NCI-H345 treated with DMSO at 0.1 percent for 48 hours (cell line): Measurements from ENCODE around the gene CTNND2.
"Not testable (repeated sequence)": the region's sequence is repeated elsewhere in the genome, so short reads cannot be mapped to it uniquely, and the experiment has no call there.

Experiments
- DNase-seq: peaks from one replicate; lab custom pipeline; 2025; ENCODE audit not compliant: unreplicated experiment; lab: John Stamatoyannopoulos, UW

Gene CTNND2

DNA sequence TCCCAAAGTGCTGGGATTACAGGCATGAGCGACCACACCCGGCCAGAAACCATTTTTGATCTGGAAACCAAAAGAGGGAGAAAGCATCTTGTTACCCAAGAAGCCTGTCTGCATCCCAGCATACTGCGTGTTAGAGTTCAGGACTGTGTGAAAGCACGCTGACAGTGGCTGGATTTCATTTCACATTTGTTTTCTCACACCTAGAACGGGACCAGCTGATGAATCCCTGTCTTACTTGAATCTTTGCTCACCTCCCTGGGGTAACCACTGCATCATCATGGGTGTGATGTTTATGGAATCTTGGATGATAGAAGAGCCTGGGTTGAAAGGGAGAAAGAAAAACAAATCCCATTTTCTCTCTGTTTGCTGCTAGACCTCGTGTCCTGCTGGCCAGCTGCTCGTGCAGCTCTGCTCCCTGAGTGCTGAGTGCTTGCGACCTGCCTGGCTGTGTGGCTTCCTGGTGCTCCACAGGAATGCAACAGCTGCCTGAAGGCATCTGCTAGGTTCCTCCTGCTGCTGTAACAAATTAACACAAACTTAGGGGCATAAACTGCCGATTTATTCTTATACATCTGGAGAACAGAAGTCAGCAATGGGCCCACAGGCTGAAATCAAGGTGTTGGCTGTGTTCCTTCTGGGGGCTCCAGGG lies 764.9 kb downstream of the CTNND2 start:
- no peak for DNase-seq

GRCh38 chr5:11130131-11130530 lies 774.1 kb downstream of the CTNND2 start:
- no peak for DNase-seq

DNA sequence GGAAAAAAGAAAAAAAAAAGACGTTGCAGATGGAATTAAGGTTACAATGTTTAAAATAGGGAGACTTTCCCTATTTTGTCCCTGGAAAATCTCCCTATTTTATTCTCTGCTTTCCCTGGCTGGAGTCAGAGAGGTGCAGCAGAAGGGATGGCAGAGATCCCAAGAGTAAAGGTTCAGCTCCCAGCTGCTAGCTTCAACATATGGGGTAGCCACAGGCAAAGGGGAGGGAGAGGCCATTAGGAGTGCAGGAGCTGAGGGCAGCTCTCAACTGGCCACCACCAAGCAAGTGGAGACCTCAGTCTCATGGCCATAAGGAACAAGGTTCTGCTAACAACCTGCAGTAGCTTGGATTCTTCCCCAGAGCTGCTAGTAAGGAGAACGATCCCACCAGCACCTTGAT lies 776.2 kb downstream of the CTNND2 start:
- DNase-seq = no peak

DNA sequence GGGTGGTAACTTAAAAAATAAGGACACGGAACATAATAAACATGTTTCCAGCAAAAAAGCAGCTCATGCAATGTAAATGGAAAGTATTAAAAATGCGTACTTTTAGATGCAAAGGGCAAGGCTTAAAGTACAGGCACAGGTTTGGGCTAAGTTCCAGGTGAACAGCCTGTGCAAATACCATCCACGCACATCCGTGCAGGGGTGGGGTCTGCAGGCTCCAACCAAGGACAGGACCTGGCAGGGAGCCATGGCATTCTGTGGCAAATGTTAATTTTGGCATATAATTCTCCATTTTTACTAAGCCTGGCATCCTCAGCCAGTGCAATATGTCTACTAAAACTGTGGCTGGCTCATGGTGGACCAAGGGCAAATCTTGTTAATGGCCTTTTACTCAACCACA lies 777.4 kb downstream of the CTNND2 start:
- DNase-seq = no peak

DNA sequence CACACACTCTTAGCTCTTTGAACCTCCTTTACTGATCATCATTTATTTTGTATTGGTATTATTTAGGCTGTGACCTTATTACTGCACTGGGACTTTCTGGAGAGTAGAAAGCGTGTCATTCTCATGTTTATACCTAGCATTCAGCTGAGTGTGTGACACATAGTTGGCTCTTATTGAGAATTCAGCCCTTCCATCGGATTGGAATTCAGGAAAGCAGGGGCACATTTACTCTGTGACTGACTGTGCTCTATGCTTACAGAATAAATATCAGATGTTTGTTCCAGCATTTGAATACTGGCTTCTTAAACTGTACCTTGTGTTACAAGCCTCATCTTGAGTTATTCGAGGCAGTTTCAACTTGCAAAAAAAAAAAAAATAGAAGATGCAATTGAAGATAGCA lies 782.4 kb downstream of the CTNND2 start:
- DNase-seq = no peak

DNA sequence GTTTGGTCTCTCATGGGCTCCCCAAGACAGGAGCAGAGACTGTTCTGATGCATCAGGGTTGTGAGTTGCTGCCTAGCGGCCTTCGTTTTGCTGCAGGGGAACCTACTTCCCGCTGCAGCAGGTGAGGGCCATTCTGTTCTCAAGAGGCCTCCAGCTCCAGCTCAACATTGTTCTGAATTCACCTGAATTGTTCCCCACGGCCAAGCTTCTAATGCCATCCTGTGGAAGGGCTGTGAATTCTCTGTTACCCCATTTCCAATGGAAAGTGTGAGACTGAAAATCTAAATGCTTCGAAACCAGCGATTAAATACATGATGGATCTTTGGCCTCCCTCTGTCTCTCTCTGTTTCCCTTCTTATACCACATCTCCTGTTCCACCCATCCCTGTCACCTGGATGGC lies 794.1 kb downstream of the CTNND2 start:
- no peak for DNase-seq

- DNase-seq = no peak
Measured at GRCh38 chr5:11105696-11106095, 798.5 kb downstream of the CTNND2 start.

DNA sequence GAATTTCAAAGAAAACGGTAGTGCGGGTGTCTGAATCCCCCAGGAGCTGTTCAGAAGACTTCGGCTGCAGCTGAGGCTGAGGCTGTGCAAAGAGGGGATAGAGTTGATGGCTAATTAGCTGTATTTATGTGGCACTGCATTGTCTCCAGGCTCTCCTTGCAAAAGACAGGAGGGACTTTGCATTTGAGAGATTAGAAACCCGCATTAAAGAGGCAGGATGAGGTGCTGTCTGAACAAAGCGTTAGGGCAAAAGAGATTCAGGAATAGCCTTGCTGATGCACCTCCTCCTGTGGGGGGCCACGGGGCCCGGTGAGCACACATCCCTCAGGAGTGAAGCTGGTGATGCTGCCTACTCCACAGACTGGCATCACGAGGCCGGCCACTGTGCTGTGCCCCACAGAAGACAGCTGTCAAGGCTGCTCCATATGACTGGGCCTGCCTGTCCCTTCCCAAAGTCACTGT lies 799.6 kb downstream of the CTNND2 start:
- DNase-seq = no peak

DNA sequence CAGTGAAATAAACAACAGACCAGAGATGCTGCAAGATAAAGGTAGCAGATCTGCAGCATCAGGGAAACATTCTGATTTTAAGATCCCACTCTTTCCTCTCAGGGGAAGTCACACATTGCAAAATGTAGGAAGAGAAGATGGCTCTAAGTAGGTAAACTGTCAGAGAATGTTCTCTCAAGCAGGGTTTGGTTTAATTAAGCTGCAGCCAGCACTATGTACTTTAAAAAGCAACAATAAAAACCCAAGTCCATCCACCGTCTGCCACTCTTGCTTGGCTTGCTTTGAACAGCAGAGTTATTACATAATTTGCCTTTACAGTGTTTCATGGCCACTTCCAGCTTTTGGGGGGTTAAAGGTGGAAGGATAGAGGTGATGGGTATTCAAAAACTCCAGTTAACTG lies 800.0 kb downstream of the CTNND2 start:
- DNase-seq = no peak

DNA sequence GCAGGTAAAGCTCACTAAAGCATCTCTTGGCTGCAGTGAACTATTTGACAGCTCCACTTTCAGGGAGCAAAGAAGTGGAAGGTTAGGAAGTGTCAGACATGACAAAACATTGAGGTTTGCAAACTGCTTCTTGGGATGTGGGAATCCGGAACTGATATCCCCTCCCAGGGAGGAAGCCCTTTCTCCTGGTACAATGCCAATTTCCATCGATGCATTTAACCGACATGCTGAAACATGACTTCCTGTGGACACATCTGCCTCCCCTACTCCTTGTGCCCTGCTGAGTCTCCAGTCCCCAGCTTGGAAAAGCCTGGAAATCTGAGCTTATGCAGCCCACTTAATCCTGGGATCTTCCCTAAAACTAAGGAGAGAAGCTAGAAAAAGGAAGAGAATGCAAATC lies 820.1 kb downstream of the CTNND2 start:
- DNase-seq = no peak

GRCh38 chr5:11082404-11082945 lies 821.8 kb downstream of the CTNND2 start:
- DNase-seq = no peak

GRCh38 chr5:11076945-11077613 lies 827.2 kb downstream of the CTNND2 start:
- DNase-seq = no peak

GRCh38 chr5:11075035-11075805 lies 829.0 kb downstream of the CTNND2 start:
- DNase-seq = no peak

- DNase-seq = no peak
Measured at GRCh38 chr5:11072568-11072967, 831.7 kb downstream of the CTNND2 start.

- no peak for DNase-seq
Measured at GRCh38 chr5:11072076-11072475, 832.2 kb downstream of the CTNND2 start.

- DNase-seq = no peak
Measured at GRCh38 chr5:11069041-11069440, 835.2 kb downstream of the CTNND2 start.

- DNase-seq = not testable (repeated sequence)
Measured at GRCh38 chr5:11065723-11066122, 838.5 kb downstream of the CTNND2 start.

DNA sequence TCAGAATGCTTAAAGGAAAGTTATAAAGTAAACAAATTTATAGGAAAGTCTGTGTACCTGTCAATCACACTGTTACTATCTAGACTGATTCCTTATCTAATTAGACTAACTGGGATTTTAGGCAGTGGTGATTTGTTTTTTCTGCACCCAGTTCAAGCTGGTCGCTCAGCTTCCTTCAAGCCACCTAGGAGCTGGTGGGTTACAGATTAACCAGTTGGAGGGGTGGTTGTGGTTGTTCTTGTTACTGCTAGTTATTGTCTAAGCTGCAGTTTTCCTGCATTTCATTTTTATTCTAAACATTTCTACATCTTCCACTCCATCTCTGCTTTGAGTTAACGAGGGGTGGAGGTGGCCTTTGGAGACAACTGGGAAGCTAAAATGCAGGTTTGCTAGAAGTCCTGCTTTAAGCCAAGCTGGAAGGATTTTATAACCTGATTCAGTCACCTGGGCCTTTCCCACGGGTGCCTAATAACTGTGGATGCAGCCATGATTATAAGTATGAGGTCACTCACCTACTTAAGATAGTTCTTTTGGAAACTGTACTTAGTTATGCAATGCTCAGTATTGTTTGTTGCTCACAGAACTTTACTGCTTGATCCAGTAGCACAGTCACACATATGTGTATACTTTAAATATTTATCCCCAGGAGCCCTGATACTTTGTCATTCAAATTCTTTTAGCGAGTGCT lies 839.3 kb downstream of the CTNND2 start:
- no peak for DNase-seq

DNA sequence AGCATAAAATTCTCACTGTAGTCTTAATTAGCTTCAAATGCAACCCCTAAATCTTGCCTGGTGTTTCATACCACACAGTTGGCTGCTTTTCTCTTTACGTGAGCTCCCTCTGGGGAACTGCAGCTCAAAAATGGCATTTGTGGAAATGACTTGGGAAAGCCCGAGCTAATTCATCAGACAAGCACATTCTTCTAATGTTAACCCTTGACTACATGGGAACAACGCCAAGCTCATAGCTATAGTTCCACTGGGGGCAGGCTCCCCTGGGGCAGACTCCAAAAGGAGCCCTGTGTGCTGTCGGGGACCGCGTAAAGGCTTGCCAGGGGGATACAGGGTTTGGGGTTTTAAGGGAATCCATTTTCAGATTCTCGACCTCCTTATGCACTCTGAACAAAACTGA lies 841.8 kb downstream of the CTNND2 start:
- DNase-seq = no peak

DNA sequence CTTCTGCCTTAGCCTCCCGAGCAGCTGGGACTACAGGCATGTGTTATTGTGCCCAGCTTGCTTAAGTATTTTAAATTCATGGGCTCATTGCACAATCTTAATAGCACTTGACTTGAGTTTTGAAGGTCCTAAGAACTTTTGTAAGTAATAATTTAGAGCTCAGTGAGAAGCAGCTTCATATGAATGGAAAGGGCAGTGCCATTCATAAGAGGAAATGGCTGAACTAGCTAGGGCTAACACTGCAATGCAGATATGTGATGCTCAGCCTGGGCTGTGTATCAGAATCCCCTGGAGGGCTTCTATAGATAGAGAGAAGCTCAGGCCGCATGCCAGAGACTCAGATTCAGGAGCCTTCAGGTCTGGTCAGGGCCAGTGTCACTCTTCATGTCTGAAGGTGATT lies 847.7 kb downstream of the CTNND2 start:
- no peak for DNase-seq

- DNase-seq = no peak
Measured at GRCh38 chr5:11054014-11054413, 850.2 kb downstream of the CTNND2 start.
